Measurements from ENCODE around the gene IFNAR2. TPM values are rescaled to one million over a fixed set of nuclear protein-coding genes. Genes with fewer than 3 reads are reported as not detected.

Gene IFNAR2
- total and polyA plus RNA-seq, 2 donors from 2014 or later: 14.8 to 56.5 TPM

DNA sequence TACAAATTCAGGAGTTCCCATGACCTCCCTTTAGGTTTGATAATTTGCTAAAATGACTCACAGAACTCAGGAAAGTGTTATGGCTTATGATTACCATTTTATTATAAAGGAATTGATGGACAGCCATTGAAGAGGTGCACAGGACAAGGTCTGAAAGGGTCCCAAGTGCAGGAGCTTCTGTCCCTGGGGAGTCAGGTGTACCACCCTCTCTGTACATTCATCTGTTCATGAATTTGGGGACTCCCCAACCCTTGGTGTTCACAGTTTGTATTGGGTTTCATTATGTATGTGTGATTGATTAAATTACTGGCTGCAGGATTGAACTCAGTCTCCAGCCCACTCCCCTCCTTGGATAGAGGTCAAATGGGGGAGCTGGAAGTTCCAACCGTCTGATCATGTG lies 25.7 kb downstream of the IFNAR2 start:
- Histone ChIP-seq H3K27ac (ENCODE audit: low read depth in 2 of 2, low read length in 2 of 2) (no peak overlapping the region), H3K36me3 (ENCODE audit: control insufficient read depth in 2 of 3, insufficient read depth in 3 of 3, low read length in 3 of 3) (peaks cover 4 to 7% (median 6%) of the 10 kb centered on the region in 3 donors), H3K9ac (ENCODE audit: low read length in 3 of 3) (no peak overlapping the region), H3K9me3 (ENCODE audit: control insufficient read depth in 2 of 3, insufficient read depth in 1 of 3, low read length in 3 of 3) (no peaks in the 10 kb centered on the region), H3K27me3 (ENCODE audit: control insufficient read depth, insufficient read depth, low read length) (no peaks in the 10 kb centered on the region), H3K4me1 (ENCODE audit: control insufficient read depth in 2 of 3, insufficient read depth in 2 of 3, low read depth in 1 of 3, low read length in 3 of 3) (peaks cover 0 to under 1% (median 0%) of the 10 kb centered on the region in 3 donors), H3K4me3 (ENCODE audit: low read length in 3 of 3) (no peak overlapping the region)
- DNase-seq (no peak), FAIRE-seq (no peak)
- intact Hi-C loops (cut with DNase I): no loop called here
- TF ChIP-seq, protein P1, sequence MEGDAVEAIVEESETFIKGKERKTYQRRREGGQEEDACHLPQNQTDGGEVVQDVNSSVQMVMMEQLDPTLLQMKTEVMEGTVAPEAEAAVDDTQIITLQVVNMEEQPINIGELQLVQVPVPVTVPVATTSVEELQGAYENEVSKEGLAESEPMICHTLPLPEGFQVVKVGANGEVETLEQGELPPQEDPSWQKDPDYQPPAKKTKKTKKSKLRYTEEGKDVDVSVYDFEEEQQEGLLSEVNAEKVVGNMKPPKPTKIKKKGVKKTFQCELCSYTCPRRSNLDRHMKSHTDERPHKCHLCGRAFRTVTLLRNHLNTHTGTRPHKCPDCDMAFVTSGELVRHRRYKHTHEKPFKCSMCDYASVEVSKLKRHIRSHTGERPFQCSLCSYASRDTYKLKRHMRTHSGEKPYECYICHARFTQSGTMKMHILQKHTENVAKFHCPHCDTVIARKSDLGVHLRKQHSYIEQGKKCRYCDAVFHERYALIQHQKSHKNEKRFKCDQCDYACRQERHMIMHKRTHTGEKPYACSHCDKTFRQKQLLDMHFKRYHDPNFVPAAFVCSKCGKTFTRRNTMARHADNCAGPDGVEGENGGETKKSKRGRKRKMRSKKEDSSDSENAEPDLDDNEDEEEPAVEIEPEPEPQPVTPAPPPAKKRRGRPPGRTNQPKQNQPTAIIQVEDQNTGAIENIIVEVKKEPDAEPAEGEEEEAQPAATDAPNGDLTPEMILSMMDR (IDR thresholded peaks at IDR 0.05; ENCODE audit: borderline replicate concordance, extremely low read depth, insufficient read depth): no peak

DNA sequence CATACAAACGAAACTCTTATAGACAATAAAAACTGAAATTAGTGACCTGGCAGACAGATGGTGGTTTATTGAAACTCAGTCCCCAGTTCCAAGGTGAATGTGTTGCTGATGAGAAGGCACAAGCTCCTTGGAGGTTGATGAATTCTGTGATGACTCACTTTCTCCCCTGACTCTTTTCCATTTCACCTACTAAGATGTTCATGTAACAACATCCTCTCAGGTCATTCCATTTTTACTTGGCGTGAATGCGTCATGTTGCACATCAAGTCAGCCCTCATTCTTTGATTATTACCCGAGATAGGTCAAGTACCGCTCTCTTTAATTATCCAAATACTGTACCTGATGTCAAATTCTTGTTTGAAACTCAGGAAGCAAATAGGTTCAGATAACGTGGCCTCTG lies 26.3 kb downstream of the IFNAR2 start:
- no peak for FAIRE-seq
- H3K9ac ChIP-seq (ENCODE audit: low read length in 3 of 3): no peak overlapping the region
- H3K4me1 ChIP-seq (ENCODE audit: control insufficient read depth in 2 of 3, insufficient read depth in 2 of 3, low read depth in 1 of 3, low read length in 3 of 3): peaks cover 0 to 2% (median 0%) of the 10 kb centered on the region in 3 donors
- no peaks in the 10 kb centered on the region for H3K27me3 ChIP-seq (ENCODE audit: control insufficient read depth, insufficient read depth, low read length)
- H3K36me3 ChIP-seq (ENCODE audit: control insufficient read depth in 2 of 3, insufficient read depth in 3 of 3, low read length in 3 of 3): peaks cover 4 to 5% (median 5%) of the 10 kb centered on the region in 3 donors
- no peak overlapping the region for H3K27ac ChIP-seq (ENCODE audit: low read depth in 2 of 2, low read length in 2 of 2)
- TF ChIP-seq, protein P1 (IDR thresholded peaks at IDR 0.05; ENCODE audit: borderline replicate concordance, extremely low read depth, insufficient read depth): no peak
- intact Hi-C loops (cut with DNase I): no loop called here
- H3K4me3 ChIP-seq (ENCODE audit: low read length in 3 of 3): no peak overlapping the region
- no peak for DNase-seq
- H3K9me3 ChIP-seq (ENCODE audit: control insufficient read depth in 2 of 3, insufficient read depth in 1 of 3, low read length in 3 of 3): no peaks in the 10 kb centered on the region

DNA sequence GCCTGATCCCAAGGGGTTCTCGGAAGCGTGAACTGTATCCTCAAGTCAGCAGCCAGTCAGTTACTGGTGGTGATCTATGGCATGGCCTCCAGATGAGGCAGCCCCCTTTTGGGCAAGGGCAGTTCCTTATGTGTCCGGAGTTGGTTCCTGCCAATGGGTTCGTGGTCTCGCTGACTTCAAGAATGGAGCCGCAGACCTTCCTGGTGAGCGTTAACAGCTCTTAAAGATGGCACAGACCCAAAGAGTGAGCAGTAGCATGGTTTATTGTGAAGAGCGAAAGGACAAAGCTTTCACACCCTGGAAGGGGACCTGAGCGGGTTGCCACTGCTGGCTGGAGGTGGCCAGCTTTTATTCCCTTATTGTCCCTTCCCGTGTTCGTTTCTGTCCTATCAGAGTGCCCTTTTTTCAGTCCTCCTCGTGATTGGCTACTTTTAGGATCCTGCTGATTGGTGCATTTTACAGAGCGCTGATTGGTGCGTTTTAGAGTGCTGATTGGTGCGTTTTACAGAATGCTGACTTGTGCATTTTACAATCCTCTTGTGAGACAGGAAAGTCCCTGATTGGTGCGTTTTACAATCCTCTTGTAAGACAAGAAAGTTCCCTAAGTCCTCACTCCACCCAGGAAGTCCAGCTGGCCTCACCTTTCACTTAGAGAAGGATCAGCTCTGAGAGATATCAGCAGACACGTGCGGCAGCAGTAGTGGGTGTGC lies 27.5 kb downstream of the IFNAR2 start:
- no peak overlapping the region for H3K9ac ChIP-seq (ENCODE audit: low read length in 3 of 3)
- no peaks in the 10 kb centered on the region for H3K9me3 ChIP-seq (ENCODE audit: control insufficient read depth in 2 of 3, insufficient read depth in 1 of 3, low read length in 3 of 3)
- FAIRE-seq (no peak), DNase-seq (no peak)
- peaks cover 0 to 2% (median 1%) of the 10 kb centered on the region in 3 donors for H3K36me3 ChIP-seq (ENCODE audit: control insufficient read depth in 2 of 3, insufficient read depth in 3 of 3, low read length in 3 of 3)
- no peak overlapping the region for H3K4me3 ChIP-seq (ENCODE audit: low read length in 3 of 3)
- intact Hi-C loops (cut with DNase I): no loop called here
- H3K27ac ChIP-seq (ENCODE audit: low read depth in 2 of 2, low read length in 2 of 2): no peak overlapping the region
- TF ChIP-seq, protein P1 (IDR thresholded peaks at IDR 0.05; ENCODE audit: borderline replicate concordance, extremely low read depth, insufficient read depth): no peak
- peaks cover 0 to 2% (median 0%) of the 10 kb centered on the region in 3 donors for H3K4me1 ChIP-seq (ENCODE audit: control insufficient read depth in 2 of 3, insufficient read depth in 2 of 3, low read depth in 1 of 3, low read length in 3 of 3)
- H3K27me3 ChIP-seq (ENCODE audit: control insufficient read depth, insufficient read depth, low read length): no peaks in the 10 kb centered on the region

All from kidney (tissue), 14 donors.